ENCODE data around the gene SYT11.

SYT11 gene

DNA sequence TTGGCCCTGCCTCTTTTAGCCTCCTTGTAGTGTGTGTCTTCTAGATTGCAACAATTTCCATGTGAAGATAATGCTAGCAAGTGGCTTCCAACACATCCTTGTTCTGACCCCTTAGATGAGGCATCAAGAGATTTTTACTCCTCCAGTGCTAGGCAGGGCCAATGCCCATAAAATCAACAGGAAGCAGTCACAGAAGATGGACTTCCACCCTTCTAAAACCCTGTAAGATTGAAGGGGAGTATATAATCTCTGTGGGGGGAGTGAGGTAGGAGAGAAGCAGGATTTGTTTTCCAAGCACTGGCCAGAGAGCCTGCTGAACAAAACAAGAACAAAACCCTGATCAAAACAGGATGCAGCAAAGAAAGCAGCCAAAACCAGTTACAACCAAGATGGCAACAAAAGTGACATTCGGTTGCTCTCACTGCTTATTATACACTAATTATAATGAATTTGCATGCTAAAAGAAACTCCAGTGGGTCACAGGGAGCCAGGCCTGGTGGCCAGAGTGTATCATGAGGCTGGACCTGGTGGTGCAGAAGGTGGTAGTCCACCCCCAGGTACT lies 14.4 kb upstream of the SYT11 start:
- no peak overlapping the region for H3K4me3 Mint-ChIP-seq
- TF ChIP-seq, protein P1, sequence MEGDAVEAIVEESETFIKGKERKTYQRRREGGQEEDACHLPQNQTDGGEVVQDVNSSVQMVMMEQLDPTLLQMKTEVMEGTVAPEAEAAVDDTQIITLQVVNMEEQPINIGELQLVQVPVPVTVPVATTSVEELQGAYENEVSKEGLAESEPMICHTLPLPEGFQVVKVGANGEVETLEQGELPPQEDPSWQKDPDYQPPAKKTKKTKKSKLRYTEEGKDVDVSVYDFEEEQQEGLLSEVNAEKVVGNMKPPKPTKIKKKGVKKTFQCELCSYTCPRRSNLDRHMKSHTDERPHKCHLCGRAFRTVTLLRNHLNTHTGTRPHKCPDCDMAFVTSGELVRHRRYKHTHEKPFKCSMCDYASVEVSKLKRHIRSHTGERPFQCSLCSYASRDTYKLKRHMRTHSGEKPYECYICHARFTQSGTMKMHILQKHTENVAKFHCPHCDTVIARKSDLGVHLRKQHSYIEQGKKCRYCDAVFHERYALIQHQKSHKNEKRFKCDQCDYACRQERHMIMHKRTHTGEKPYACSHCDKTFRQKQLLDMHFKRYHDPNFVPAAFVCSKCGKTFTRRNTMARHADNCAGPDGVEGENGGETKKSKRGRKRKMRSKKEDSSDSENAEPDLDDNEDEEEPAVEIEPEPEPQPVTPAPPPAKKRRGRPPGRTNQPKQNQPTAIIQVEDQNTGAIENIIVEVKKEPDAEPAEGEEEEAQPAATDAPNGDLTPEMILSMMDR (IDR thresholded peaks at IDR 0.05; ENCODE audit: unreplicated experiment in 3 of 3), result no peak
- peaks cover 3% of the 10 kb centered on the region for H3K27me3 Mint-ChIP-seq (ENCODE audit: low read depth)
- peaks cover 53% of the 10 kb centered on the region for H3K36me3 Mint-ChIP-seq (ENCODE audit: low read depth)
- no peak overlapping the region for H3K27ac Mint-ChIP-seq
- H3K9me3 Mint-ChIP-seq, result no peaks in the 10 kb centered on the region
- no peaks in the 10 kb centered on the region for H3K4me1 Mint-ChIP-seq

DNA sequence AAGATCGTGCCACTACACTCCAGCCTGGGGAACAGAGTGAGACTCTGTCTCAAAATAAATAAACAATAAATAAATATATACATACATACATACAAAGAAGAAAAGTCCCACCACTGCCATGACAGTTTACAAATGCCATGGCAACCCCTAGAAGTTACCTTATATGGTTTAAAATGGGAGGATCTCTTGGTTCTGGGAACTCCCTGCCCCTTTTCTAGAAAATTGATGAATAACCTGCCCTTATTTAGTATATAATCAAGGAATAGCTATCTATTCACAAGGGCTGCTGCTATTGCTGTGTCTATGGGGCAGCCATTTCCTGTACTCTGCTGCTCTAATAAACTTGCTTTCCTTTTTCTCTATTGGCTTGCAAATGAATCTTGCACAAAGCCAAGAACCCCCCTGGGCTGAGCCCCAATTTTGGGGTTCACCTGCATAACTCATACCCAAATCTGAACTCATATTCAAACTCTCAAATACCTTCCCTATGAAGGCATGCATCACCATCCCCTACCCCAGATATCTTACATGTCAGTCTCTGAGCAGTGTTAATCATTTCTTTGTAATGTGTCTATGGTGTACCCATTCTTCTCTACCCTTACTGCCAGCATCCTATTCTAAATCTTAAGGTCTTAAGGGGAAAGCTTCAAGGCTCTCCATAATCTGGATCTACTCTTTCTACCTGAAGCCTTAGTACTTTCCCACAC lies 11.4 kb upstream of the SYT11 start:
- TF ChIP-seq, protein P1 (IDR thresholded peaks at IDR 0.05; ENCODE audit: unreplicated experiment in 3 of 3), result no peak
- no peaks in the 10 kb centered on the region for H3K9me3 Mint-ChIP-seq
- no peak overlapping the region for H3K27ac Mint-ChIP-seq
- H3K27me3 Mint-ChIP-seq (ENCODE audit: low read depth), result no peaks in the 10 kb centered on the region
- H3K4me1 Mint-ChIP-seq, result peaks cover 9% of the 10 kb centered on the region
- no peak overlapping the region for H3K4me3 Mint-ChIP-seq
- H3K36me3 Mint-ChIP-seq (ENCODE audit: low read depth), result peaks cover 72% of the 10 kb centered on the region

DNA sequence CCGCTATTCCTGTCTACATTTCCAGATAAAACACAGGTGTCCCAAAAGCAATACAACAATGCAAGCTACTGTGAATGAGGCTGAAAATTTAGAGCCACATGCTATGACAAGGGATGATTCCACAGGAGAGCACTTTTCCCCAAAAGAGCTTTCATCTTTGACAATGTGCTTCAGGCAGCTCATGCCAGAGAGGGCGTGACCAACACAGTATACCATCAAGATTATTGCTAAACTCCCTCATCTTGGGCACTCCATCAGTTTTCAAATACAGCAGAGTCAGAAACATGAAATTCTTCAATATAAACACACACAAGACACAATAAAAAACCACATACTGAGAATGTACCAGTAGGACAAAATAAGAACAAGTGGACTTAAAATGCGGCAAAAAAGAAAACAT lies 9.0 kb upstream of the SYT11 start:
- Mint-ChIP-seq H3K27me3 (ENCODE audit: low read depth) (no peaks in the 10 kb centered on the region), H3K9me3 (no peaks in the 10 kb centered on the region), H3K27ac (no peak overlapping the region), H3K4me3 (no peak overlapping the region), H3K36me3 (ENCODE audit: low read depth) (peaks cover 63% of the 10 kb centered on the region), H3K4me1 (peaks cover 9% of the 10 kb centered on the region)
- TF ChIP-seq, protein P1 (IDR thresholded peaks at IDR 0.05; ENCODE audit: unreplicated experiment in 3 of 3), result no peak

DNA sequence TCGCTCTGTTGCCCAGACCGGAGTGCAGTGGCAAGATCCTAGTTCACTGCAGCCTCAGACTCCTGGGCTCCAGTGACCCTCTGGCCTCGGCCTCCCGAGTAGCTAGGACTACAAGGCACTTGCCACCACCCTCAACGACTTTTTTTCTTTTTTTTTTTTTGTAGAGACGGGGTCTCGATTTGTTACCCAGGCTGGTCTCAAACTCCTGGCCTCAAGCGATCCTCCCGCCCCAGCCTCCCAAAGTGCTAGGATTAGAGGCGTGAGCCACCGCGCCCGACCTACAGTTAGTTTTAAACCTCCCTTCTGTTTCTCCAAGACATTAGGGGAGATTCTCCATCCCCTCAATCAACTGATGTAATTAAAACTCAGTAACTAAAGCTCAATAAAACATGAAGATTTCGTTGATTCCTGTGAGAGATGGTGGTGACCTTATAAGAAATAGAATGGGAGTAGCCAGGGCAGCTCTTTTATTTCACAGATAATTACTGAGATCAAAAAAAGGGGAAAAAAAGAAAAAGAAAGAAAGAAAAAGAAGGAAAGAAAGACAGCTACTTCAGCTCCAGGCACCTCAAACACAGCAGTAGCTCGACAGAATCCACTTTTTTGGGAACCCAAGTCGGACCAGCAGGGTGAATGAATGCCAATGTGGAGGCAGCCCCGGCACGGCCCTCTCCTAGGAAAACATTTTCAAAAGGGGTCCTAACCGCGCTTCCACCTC lies 3.0 kb upstream of the SYT11 start:
- H3K36me3 Mint-ChIP-seq (ENCODE audit: low read depth), result peaks cover 32% of the 10 kb centered on the region
- H3K4me1 Mint-ChIP-seq, result peaks cover 23% of the 10 kb centered on the region
- H3K4me3 Mint-ChIP-seq, result peak overlapping the region; percentile 98 to 99 (median 98)
- no peaks in the 10 kb centered on the region for H3K9me3 Mint-ChIP-seq
- peak overlapping the region; percentile 78 to 96 (median 91) for H3K27ac Mint-ChIP-seq
- no peaks in the 10 kb centered on the region for H3K27me3 Mint-ChIP-seq (ENCODE audit: low read depth)
- TF ChIP-seq, protein P1 (IDR thresholded peaks at IDR 0.05; ENCODE audit: unreplicated experiment in 3 of 3), result no peak

DNA sequence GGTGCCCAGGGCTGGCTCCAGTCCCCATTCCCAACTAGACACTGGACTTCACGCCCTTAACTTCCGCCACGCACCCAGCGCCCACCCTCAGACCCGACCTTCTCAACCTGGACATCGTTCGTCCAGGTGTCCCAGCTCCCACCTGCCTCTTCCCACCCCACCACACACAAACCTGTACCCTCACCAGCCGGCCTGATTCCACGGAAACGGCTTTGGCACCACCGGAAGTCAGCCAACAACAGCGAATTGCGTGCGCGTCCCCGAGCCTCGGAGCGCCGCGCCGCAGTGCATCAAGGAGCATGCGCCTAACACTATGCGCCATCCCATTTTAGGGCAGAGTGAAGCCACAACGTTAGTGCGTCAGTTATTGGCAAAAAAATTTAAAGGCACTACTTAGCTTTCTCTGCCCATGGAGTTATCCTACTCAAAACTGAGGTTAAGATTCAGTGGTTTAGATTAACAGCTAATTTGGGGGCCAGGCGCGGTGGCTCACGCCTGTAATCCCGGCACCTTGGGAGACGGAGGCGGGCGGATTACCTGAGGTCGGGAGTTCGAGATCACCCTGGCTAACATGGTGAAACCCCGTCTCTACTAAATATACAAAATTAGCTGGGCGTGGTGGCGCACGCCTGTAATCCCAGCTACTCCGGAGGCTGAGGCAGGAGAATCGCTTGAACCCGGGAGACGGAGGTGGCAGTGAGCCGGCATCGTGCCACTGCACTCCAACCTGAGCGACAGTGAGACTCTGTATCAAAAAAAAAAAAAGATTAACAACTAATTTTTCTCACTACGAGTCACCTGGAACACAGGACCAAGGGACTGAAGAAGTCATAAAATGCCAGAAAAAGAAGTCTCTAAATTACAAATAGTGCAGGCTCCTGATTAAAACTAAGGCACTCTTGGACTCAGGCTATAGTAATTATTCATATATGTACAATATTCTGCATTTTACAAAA lies 2.1 kb upstream of the SYT11 start, which contains the start of gene GON4L:
Gene GON4L (minus strand): TSS at position 240 of the 956 bp plus-strand sequence. CDS start 3,434 bp downstream, outside the sequence.
- Mint-ChIP-seq H3K4me3 (peak within 1 kb of the TSS; percentile 98 to 99 (median 98)), H3K9me3 (no peaks in the 10 kb centered on the region), H3K4me1 (peaks cover 20% of the 10 kb centered on the region), H3K27ac (peak within 1 kb of the TSS; percentile 78 to 96 (median 91)), H3K27me3 (ENCODE audit: low read depth) (peaks cover under 1% of the 10 kb centered on the region), H3K36me3 (ENCODE audit: low read depth) (peaks cover 25% of the 10 kb centered on the region)
- TF ChIP-seq, protein P1 (IDR thresholded peaks at IDR 0.05; ENCODE audit: unreplicated experiment in 3 of 3), result no peak

Data from nephron (organoid).